Measurements from ENCODE around the gene HBA2.
"Not testable (repeated sequence)": the region's sequence is repeated elsewhere in the genome, so short reads cannot be mapped to it uniquely, and the experiment has no call there.

- TF ChIP-seq, protein P1, sequence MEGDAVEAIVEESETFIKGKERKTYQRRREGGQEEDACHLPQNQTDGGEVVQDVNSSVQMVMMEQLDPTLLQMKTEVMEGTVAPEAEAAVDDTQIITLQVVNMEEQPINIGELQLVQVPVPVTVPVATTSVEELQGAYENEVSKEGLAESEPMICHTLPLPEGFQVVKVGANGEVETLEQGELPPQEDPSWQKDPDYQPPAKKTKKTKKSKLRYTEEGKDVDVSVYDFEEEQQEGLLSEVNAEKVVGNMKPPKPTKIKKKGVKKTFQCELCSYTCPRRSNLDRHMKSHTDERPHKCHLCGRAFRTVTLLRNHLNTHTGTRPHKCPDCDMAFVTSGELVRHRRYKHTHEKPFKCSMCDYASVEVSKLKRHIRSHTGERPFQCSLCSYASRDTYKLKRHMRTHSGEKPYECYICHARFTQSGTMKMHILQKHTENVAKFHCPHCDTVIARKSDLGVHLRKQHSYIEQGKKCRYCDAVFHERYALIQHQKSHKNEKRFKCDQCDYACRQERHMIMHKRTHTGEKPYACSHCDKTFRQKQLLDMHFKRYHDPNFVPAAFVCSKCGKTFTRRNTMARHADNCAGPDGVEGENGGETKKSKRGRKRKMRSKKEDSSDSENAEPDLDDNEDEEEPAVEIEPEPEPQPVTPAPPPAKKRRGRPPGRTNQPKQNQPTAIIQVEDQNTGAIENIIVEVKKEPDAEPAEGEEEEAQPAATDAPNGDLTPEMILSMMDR (IDR thresholded peaks at IDR 0.05; ENCODE audit: low read length): not testable (repeated sequence)
- not testable (repeated sequence) for TF ChIP-seq EZH2 (IDR thresholded peaks at IDR 0.05; ENCODE audit: borderline replicate concordance, low read length)
Measured at GRCh38 chr16:123558-124350, 48.9 kb upstream of the HBA2 start.

All from OCI-LY1 (cell line).